A673 (cell line): ENCODE results near the gene MMP3. TPM values are rescaled to one million over a fixed set of nuclear protein-coding genes. Genes with fewer than 3 reads are reported as not detected.
A peak's percentile ranks its signal among the peaks of the same experiment; 100 is the strongest.

Experiments
- BruUV-seq: library from RNA; stranded (reverse); fragments of 400-500 nt; replicated peaks from 2 replicates; lab custom pipeline; 2021; lab: Mats Ljungman, UMichigan
- CTCF ChIA-PET: fragments of 300-600 bp; sonication (Branson Sonifier 250); formaldehyde crosslinking; loops from one replicate; lab custom pipeline; 2022; ENCODE audit warnings: antibody characterized with exemption; lab: Charles Lee
- POLR2A ChIA-PET: fragments of 300-600 bp; sonication (Branson Sonifier 250); formaldehyde crosslinking; loops from one replicate; lab custom pipeline; 2022; ENCODE audit warnings: antibody characterized with exemption; ENCODE audit not compliant: low non-redundant PET; lab: Charles Lee
- DNase-seq: peaks from one replicate; pipeline ENCODE4 v3.0.0-alpha.2; 2015; ENCODE audit warnings: low spot score
- H3K27ac ChIP-seq: fragments of 200-600 bp; sonication (generic); 2 replicates; pipeline ENCODE4 v1.5.1; 2016; ENCODE audit warnings: mixed run types, low read depth, mild to moderate bottlenecking, mixed read lengths, antibody characterized with exemption, low read length; ENCODE audit not compliant: poor library complexity, severe bottlenecking
- H3K27me3 ChIP-seq: fragments of 200-600 bp; sonication (generic); replicated peaks from 2 replicates; pipeline ENCODE4 v1.6.1; 2017; ENCODE audit warnings: mixed run types, low read depth, mild to moderate bottlenecking, mixed read lengths, antibody characterized with exemption, low read length; ENCODE audit not compliant: insufficient read depth, poor library complexity
- H3K36me3 ChIP-seq: fragments of 200-600 bp; sonication (generic); 2 replicates; pipeline ENCODE4 v1.6.1; 2016; ENCODE audit warnings: mixed run types, mild to moderate bottlenecking, mixed read lengths, antibody characterized with exemption, low read length; ENCODE audit not compliant: insufficient read depth, poor library complexity, severe bottlenecking
- H3K4me1 ChIP-seq: fragments of 200-600 bp; sonication (generic); 2 replicates; pipeline ENCODE4 v1.6.1; 2017; ENCODE audit warnings: mixed run types, mild to moderate bottlenecking, mixed read lengths, antibody characterized with exemption, low read length; ENCODE audit not compliant: insufficient read depth, poor library complexity, severe bottlenecking
- H3K4me3 ChIP-seq: fragments of 200-600 bp; sonication (generic); 2 replicates; pipeline ENCODE4 v1.5.1; 2016; ENCODE audit warnings: low read depth, mixed run types, mild to moderate bottlenecking, mixed read lengths, low read length; ENCODE audit not compliant: poor library complexity, severe bottlenecking
- H3K9me3 ChIP-seq: fragments of 200-600 bp; sonication (generic); 2 replicates; pipeline ENCODE4 v1.6.1; 2016; ENCODE audit warnings: mixed run types, low read depth, mild to moderate bottlenecking, mixed read lengths, antibody characterized with exemption, low read length; ENCODE audit not compliant: poor library complexity, severe bottlenecking
- EZH2 ChIP-seq: fragments of 200-600 bp; sonication (generic); IDR thresholded peaks from 2 replicates; pipeline ENCODE4 v1.6.1; 2017; ENCODE audit warnings: borderline replicate concordance, low read depth, mild to moderate bottlenecking, mixed read lengths, antibody characterized with exemption, low read length; ENCODE audit not compliant: poor library complexity, severe bottlenecking
- intact Hi-C: fragments of 100-400 bp; cut with micrococcal nuclease; formaldehyde crosslinking; loops from one replicate; pipeline ENCODE4 v1.10.0; 2022; ENCODE audit not compliant: unreplicated experiment
- total RNA-seq: library from RNA; stranded (reverse); gene quantifications from 2 replicates; pipeline ENCODE4 v1.2.3, GENCODE V29; 2021
- TF ChIP-seq, protein P1 (sequence below): fragments of 300-800, 200-600 bp; sonication (generic); conservative IDR thresholded peaks from 2 replicates; pipeline ENCODE4 v1.5.1; 2017; ENCODE audit warnings: low read depth, mild to moderate bottlenecking, antibody characterized with exemption, low read length, moderate library complexity, mixed read lengths

MMP3 gene
- total RNA-seq, 1 experiment from 2014 or later: 1.3 TPM

DNA sequence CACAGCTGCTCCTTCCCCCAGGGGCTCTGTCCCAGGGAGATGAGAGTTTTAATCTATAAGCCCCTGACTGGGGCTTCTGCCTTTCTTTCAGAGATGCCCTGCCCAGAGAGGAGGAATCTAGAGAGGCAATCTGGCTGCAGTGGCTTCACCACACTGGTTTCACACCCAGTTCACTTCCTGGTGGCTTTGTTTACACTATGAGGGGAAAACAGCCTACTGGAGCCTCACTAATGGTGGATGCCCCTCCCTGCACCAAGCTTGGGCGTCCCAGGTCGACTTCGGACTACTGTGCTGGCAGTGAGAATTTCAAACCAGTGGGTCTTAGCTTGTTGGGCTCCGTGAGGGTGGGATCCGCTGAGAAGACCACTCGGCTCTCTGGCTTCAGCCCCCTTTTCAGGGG is 23.9 kb downstream of the MMP3 start:
- Histone ChIP-seq H3K4me1 (no peaks in the 10 kb centered on the region), H3K27me3 (no peaks in the 10 kb centered on the region), H3K4me3 (no peak overlapping the region), H3K36me3 (no peaks in the 10 kb centered on the region), H3K27ac (no peak overlapping the region), H3K9me3 (no peaks in the 10 kb centered on the region)
- TF ChIP-seq, protein P1, sequence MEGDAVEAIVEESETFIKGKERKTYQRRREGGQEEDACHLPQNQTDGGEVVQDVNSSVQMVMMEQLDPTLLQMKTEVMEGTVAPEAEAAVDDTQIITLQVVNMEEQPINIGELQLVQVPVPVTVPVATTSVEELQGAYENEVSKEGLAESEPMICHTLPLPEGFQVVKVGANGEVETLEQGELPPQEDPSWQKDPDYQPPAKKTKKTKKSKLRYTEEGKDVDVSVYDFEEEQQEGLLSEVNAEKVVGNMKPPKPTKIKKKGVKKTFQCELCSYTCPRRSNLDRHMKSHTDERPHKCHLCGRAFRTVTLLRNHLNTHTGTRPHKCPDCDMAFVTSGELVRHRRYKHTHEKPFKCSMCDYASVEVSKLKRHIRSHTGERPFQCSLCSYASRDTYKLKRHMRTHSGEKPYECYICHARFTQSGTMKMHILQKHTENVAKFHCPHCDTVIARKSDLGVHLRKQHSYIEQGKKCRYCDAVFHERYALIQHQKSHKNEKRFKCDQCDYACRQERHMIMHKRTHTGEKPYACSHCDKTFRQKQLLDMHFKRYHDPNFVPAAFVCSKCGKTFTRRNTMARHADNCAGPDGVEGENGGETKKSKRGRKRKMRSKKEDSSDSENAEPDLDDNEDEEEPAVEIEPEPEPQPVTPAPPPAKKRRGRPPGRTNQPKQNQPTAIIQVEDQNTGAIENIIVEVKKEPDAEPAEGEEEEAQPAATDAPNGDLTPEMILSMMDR: no peak
- no peak for TF ChIP-seq EZH2
- ChIA-PET POLR2A (no interaction called here), CTCF (no interaction called here)
- DNase-seq: no peak
- intact Hi-C loops: no loop called here
- no TSS peak for BruUV-seq

DNA sequence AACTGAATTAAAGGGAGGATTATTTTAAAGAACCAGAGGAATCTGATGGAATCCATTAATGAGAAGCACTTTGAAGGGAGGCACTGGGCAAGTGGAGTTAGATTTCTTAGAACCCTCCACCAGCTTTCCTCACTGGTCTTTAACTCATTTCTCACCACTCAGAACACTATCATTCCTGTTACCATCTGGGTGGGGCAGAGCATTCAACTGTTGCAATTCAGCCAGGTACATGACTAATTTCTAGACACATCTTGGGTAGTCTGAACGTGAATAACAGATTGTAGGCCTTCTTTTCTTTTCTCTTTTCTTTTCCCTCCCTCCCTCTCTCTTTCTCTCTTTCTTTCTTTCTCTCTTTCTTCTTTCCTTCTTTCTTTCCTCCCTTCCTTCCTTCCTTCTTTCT is 29.9 kb downstream of the MMP3 start:
- H3K36me3 ChIP-seq: no peaks in the 10 kb centered on the region
- DNase-seq: no peak
- no peak overlapping the region for H3K27ac ChIP-seq
- ChIA-PET POLR2A (no interaction called here), CTCF (no interaction called here)
- intact Hi-C loops: loop anchor here (5.0 kb wide), 2 partner anchors 99 to 244 kb away; no protein-coding TSS in a partner anchor
- H3K27me3 ChIP-seq: no peaks in the 10 kb centered on the region
- peaks cover 28% of the 10 kb centered on the region for H3K4me1 ChIP-seq
- no peaks in the 10 kb centered on the region for H3K9me3 ChIP-seq
- no peak overlapping the region for H3K4me3 ChIP-seq
- BruUV-seq: no TSS peak
- TF ChIP-seq, protein P1: no peak
- no peak for TF ChIP-seq EZH2

DNA sequence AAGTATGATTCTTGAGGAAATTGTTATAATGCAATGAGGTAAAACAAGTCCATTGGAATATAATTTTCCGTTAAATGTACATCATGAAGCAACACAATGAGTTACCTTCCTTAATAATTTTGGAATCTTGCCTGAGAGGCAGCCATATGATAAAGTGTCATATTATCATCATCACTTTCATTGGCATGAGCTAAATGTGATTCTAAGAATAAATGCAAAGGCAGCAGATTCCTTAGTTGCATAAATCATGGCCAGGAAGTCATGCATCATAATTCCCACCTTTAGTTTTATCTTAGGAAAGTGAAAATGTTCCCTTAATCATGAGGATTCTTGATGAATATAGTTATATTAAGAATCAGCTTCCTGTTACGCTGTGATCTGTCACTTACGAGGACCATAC is 31.2 kb downstream of the MMP3 start:
- no peaks in the 10 kb centered on the region for H3K36me3 ChIP-seq
- peak overlapping the region; percentile 37 for H3K27ac ChIP-seq
- TF ChIP-seq, protein P1: no peak
- TF ChIP-seq EZH2: no peak
- peak; percentile 38 for DNase-seq
- H3K4me1 ChIP-seq: peaks cover 28% of the 10 kb centered on the region
- H3K4me3 ChIP-seq: no peak overlapping the region
- CTCF ChIA-PET: no interaction called here
- no peaks in the 10 kb centered on the region for H3K27me3 ChIP-seq
- POLR2A ChIA-PET: no interaction called here
- no TSS peak for BruUV-seq
- intact Hi-C loops: loop anchor here (5.0 kb wide), 2 partner anchors 100 to 245 kb away; no protein-coding TSS in a partner anchor
- no peaks in the 10 kb centered on the region for H3K9me3 ChIP-seq
